ENCODE data around the gene EFCAB5.
"Not testable (repeated sequence)": the region's sequence is repeated elsewhere in the genome, so short reads cannot be mapped to it uniquely, and the experiment has no call there.

EFCAB5 gene

DNA sequence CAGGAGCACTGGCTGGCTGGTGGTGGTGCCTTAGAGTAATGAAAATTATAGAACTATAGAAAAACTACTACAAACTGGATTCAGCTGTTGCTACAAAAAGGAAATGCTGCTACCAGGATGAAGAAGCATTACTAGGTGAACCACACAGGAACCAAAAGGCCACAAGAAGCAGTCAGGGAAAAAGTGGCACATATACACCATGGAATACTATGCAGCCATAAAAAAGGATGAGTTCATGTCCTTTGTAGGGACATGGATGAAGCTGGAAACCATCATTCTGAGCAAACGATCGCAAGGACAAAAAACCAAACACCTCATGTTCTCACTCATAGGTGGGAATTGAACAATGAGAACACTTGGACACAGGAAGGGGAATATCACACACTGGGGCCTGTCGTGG, 5.5 kb upstream of the EFCAB5 start:
- DNase-seq (ENCODE audit: low spot score), result not testable (repeated sequence)

DNA sequence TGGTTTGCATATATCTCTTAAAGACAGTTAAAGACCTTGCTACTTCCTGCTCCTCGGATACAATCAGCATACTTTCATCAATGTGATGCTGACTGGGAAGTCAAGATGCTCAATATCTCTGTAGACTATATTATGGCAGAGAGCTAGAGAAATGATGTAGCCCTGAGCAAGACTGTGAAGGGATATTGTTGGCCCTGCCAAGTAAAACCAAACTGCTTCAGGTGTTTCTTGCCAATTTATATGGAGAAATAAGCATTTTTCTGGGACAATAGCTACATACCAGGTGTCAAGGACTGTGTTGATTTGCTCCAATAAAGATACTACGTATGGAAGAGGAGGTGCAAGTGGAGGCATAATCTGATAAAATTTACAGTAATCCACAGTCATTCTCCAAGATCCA, 4.7 kb upstream of the EFCAB5 start:
- DNase-seq (ENCODE audit: low spot score), result no peak

DNA sequence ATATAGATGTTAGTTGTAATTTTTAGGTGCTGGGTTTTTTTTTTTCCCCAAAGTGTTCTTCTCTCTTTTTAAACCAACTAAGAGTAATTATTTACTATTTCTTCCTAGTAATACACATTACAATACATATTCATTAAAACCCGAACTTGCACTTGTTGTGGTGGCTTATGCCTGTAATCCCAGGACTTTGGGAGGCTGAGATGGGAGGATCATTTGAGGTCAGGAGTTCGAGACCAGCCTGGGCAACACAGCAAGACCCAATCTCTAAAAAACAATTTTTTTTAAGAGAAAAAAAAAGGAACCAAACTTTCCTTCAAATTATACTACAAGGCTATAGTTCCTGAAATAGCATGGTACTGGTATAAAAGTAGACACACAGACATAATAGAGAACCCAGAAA, 3.8 kb downstream of the EFCAB5 start:
- no peak for DNase-seq (ENCODE audit: low spot score)

DNA sequence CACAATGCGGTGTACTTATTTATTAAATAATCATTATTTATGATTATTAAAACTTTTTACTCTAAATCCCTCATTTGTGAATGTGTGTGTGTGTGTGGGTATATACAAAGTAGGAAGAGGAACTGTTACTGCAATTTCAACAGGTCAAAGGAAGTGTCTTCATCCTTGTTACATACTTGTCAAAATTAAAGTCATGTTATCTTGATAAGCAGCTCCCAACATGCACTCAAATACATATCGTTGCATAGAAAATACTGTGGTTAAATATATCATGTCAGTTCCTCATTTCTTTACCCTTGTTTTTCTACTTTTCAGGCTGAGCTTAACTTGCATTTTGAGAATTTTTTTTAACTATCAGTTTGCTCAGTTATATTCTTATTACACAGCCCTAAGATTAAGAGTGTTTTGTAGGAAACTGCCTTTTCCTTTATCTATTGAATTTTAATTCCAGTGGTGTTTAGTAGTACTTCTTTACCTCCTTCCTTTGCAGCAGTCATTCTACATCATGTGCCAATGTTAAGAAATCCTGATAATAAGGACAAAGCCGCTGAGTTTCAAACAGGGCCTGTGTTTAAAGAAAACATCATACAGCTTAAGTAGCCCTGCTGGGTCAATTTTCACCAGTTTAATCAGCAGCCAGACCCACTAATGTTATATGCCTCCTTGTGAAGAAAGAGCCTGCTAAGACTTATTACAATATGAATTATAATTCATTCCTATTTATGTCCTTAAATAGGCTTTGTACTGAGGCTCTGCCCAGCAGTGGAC, 7.2 kb downstream of the EFCAB5 start:
- DNase-seq (ENCODE audit: low spot score), result no peak

DNA sequence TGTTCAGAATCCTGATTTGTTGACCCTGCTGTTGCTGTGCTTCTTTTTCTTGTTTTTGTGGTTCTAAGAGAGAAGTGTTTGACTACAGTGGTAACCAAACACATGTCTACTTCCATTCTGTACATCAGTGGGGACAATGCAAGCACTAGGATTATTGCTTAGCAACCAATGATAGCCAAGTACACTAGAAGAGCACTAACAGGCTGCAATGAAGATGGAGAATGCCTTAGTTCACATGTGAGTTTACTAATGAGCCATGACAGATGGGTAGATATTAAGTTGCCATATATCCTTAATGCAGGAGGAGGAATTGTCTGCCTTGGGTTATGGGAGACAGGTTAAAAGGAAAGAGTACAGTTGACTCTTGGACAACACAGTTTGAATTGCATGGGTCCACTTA, 8.3 kb downstream of the EFCAB5 start:
- no peak for DNase-seq (ENCODE audit: low spot score)

DNA sequence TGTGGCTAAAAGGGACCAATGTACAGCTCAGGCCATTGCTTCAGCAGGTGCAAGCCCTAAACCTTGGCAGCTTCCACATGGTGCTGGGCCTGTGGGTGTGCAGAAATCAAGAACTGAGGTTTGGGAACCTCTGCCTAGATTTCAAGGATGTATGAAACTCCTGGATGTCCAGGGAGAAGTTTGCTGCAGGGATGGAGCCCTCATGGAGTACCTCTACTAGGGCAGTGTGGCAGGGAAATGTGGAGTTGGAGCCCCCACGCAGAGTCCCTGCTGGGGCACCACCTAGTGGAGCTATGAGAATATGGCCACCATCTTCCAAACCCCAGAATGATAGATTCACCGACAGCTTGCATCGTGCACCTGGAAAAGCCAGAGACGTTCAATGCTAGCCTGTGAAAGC, 13.0 kb downstream of the EFCAB5 start:
- DNase-seq (ENCODE audit: low spot score), result no peak

DNA sequence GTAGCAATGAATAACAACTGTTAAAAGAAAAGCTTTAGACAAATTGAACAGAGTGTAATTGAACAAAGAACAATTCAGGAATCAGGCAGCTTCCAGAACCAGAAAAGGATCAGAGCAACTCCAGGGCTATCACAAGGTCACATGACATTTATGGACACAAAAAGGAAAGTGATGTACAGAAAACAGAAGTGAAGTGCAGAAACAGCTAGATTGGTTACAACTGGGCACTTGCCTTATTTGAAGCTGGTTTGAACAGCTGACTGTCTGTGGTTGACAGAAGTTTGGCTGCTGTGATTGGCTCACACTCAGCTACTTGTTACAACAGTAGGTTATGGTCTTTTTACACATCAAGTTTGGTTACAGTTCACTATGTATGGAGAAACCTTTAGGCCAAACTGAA, 14.8 kb downstream of the EFCAB5 start:
- DNase-seq (ENCODE audit: low spot score), result no peak

DNA sequence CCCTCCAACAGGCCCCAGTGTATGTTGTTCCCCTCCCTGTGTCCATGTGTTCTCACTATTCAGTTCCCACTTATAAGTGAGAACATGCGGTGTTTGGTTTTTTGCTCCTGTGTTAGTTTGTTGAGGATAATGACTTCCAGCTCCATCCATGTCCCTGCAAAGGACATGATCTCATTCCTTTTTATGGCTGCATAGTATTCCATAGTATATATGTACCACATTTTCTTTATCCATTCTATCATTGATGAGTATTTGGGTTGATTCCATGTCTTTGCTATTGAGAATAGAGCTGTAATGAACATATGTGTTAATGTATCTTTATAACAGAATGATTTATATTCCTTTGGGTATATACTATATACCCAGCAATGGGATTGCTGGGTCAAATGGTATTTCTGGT, 16.1 kb downstream of the EFCAB5 start:
- DNase-seq (ENCODE audit: low spot score), result not testable (repeated sequence)

DNA sequence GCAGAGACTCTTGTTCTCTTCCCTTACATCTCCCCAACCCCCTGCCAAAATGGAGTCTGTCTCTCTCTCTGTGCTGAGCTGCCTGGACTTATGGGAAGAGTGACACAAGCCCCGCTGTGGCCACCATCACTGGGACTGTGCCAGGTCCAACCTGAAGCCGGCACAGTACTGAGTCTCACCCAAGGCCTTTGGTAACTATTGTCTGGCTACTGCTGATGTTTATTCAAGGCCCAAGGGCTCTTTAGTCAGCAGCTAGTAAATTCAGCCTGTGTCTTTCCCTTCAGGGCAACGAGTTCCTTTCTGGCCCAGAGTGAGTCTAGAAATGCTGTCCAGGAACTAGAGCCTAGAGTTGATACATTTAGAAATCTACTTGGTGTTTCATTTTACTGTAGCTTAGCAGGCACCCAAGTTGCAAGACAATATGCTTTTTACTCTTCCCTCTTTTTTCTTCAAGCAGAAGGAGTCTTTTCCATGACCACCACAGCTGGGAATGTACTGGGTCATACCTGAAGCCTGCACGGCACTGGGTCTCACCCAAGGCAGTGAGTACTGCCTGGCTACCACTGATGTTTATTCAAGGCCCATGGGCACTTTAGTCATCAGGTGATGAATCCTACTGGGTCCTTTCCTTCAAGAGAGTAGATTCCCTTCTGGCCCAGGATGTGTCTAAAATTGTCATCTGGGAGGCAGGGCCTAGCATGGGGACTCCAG, 17.7 kb downstream of the EFCAB5 start:
- DNase-seq (ENCODE audit: low spot score), result no peak

DNA sequence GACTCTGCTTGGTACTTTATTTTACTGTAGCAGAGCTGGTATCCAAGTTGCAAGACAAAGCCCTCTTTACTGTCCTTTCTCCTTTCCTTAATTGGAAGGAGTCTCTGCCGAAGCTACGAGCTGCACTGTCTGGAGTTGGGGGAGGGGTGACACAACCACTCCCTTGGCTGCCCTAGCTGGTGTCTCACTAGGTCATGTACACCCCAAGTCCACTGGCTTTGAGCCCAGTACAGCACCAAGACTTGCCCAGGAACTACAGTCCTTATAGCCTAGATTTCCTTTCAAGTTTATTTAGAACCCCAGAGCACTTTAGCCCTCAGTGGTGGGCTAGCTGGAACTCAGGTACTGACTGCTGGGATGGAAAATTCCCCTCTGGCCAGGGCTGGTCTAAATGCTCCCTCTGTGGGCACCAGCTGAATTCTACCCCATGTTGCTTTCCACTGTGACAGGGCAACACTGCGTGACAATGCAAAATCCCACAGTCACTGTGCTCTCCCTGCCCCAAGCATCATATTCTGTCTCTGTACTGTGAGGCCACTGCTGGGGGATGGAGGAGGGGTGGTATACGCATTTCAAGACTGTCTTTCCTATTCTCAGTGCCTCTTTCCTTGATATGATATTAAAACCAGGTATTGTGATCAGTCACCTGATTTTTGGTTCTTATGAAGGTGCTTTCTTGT, 18.4 kb downstream of the EFCAB5 start:
- no peak for DNase-seq (ENCODE audit: low spot score)

DNA sequence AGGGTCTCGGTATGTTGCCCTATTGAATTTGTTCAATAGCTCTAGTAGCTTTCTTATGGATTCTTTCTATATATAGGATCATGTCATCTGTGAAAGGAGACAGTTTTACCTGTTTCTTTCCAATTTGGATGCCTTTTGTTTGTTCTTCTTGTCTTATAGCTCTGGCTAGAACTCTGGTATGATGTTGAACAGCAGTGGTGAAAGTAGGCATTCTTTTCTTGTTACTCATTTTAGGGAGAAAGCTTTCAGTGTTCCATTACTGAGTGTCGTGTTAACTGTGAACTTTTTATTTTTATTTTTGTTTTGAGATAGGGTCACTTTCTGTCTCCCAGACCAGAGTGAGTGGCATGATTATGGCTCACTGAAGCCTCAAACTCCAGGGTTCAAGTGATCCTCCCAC, 21.2 kb downstream of the EFCAB5 start:
- DNase-seq (ENCODE audit: low spot score), result no peak

DNA sequence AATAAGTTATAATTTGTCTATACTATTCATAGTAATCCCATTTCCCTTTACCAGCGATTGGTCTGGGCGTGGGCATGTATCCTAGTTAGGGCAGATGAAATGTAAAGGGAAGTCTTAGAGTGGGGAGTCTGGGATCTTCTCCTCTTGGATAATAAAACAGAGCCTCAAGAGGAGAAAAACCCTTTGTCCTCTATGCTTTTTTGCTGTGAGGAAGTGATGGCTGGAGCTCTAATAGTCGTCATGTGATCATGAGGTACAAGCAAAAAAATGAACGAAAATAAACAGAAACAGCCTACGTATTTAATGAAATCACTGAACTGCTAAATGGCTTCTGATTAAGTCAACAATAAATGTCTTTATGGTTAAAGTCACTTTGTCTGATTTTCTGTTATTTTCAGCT, 26.8 kb downstream of the EFCAB5 start:
- DNase-seq (ENCODE audit: low spot score), result no peak

DNA sequence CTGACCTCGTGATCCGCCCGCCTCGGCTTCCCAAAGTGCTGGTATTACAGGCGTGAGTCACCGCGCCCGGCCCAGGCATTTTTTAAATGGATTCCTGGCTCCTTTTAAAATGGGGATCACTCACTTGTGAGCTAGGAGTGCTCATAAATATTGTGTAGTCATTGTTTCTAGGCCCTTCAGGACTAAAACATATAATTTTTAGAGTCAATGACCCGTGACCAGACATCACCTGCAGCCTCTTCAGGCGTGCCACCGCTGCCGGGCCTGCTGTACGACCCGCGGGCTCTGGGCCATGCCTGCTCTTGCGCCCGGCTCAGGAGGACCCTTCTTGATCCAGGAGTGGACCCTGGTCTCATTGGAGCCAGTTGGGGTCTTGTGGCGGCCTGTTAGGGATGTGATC, 30.8 kb downstream of the EFCAB5 start:
- DNase-seq (ENCODE audit: low spot score), result no peak

DNA sequence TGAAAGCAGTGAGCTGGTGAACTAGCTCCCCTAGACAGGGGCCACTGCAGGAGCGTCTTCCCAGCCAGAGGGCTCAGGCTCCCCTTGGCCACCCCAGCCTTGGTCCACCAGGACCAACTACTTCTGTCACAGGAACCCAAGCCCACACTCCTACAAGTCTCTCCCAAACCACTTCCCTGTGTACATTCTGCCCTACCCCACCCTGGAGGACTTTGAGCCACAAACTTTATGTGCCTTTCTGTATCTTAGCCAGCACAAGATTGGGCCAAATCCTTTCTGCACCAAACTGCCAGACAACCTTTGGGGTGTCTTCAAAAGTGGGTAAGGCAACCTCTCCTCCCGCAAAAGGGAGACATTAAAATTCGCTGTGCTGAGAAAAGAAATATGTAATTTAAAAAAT, 31.6 kb downstream of the EFCAB5 start:
- no peak for DNase-seq (ENCODE audit: low spot score)

DNA sequence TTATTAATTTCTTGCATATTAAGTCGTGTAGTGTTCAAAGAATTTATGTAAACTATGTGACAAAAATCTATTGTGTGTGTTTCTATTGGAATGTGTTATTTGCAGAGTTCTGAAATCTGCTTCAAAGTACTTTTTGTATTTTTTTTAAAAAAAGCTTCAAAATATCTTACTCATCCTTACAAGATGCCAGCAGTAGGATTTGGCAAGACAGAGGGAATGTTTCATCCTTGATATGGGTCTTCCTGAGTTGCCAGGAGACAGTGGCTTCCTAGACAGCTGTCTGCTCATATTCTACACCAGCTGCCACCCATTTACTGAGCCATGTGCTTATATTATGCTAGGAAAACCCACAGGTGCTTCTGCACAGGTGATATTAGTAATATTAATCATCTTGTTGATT, 36.4 kb downstream of the EFCAB5 start:
- DNase-seq (ENCODE audit: low spot score), result no peak

DNA sequence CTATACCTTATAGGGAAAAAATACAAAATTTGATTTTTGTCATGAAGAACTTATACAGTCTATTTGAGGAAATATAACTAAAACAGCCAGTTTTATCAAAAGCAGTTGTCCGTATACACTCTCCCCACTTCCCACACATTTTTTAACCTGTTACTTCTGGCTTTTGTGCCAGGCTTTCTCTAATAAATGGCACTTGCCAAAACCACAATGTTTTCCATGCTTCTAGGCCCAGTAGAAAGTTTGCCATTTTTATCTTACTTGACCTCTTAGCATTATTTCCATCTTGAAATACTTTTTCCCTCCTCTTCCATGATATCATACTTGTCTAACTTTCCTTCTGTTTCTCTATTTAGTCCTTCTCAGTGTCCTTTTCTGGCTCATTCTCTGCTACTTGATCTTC, 38.8 kb downstream of the EFCAB5 start:
- no peak for DNase-seq (ENCODE audit: low spot score)

DNA sequence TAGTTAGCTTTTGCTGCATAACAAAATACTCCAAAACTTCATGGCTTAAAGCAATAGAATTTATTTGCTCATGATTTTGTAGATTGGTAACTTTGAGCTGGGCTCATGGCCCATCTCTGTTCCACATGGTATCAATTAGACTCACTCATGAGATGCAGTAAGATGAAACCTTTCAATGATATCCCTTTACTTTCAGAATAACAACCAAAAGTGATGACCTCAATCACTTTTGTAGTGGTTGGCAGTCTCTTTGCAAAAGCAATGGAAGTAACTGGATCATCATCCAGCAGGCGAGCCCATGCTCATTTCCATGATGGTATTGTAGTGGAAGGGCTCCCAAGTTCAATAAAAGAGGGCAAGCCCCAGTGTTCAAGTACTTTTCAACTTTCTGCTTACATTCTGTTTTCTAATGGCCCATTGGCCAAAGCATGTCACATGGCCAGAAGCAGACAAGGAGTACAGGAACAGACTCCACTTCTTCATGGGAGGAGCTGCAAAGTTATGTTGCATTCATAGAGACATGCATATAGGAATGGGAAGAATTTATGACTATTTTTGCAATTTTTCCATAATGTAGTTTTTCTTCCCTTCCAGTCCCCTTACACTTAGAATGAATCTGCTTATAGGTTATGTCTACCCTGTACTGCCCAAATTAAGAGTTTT, 41.7 kb downstream of the EFCAB5 start:
- no peak for DNase-seq (ENCODE audit: low spot score)

DNA sequence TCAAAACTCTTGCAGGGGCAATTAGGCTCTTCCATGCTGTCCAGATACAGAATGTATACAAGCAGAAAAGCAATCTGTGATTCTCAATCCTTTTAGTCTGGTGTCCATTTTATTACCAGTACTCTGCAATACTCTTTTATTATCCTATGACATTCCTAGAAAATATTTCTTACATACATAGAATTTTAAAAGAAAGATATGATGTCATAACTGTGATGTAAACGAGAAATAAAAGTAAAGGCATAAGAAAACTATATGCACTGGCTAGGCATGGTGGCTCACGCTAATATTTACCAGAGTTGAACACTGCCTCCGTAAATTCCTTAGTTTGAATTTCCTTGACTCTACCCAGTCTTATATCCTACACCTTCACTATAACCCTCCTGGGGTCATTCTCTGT, 55.0 kb downstream of the EFCAB5 start:
- no peak for DNase-seq (ENCODE audit: low spot score)

DNA sequence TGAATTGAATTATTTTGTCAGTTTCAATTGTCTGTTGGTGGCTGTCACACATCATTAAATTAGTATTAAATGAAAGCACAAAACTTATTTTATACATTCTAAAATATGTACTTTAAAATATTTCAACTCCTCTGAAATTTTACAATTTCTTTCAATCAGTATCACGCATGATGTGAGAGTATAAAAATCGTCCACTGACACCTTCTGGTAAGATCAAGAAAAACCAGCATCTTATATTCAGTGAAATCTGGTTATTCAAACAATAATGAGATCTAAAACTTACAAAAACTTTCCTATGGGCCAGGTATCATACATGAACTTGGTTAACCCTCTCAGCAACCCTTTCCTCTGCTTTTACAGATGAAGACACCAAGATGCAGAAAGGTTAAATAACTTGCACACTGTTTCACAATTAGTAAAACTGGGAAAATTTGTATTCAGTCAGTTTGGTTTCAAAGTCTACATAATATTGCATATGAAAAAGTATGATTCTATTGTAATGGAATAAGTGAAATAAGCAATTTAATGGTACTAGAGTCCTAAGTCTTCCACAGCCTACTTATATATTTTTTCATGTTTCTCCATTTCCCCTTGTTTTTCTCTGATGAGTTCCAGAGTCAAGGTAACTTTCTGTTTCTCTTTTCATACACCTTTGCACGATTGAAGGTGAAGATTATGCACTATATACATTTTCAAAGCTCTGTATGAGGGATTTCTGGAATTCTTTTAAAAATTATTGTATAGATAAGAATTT, 58.7 kb downstream of the EFCAB5 start:
- no peak for DNase-seq (ENCODE audit: low spot score)

DNA sequence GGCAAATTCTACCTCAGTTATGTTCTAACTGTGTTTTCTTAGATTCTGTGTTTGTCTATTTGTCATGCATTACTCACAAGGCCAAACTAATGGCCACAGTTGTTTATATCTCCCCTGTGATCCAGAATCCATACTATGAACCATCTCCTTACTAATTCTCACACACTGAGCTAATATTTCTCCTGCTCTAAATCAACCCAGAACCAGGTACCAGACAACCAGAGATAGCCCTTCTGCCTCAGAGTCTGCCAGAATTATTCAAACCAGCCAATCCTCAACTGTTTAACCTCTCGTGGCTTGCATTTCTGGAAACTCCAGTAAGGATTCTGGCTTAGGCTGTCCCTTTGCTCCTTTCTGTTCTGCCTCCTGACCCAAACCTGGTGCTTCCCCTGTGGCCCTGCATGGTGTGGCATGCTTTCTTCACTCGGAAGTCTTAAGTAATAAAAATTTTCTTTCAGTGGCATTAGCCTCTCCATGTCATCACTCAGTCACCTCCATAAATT, 59.4 kb downstream of the EFCAB5 start:
- no peak for DNase-seq (ENCODE audit: low spot score)

DNA sequence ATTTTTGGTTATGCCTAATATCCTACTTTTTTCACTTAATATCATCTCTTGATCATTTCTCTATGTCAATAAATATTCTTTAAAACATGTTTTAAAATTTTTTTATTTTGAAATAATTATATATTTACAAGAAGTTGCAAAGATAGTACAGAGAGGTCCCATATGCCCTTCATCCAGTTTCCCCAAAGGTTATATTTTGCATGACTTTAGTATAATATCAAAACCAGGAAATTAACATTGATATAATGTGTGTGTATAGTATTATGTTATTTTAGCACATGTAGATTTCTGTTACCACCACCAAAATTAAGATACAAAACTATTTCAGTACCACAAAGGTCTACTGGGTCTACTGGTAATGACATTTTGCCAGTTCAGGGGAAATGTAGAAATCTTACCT, 60.7 kb downstream of the EFCAB5 start:
- DNase-seq (ENCODE audit: low spot score), result no peak

Measured in ecto neural progenitor cell (in vitro differentiated cells).